HAP-1 (cell line): Measurements from ENCODE around the gene AHNAK2.

Experiments
- DNase-seq, 2 experiments: peaks; one replicate each; pipeline ENCODE4 v3.0.0-alpha.2; 2016 to 2020; ENCODE audit warnings: low spot score in 2 of 2
- H3K27me3 ChIP-seq: fragments of 250-450 bp; sonication (Bioruptor Pico); 2 replicates; pipeline ENCODE4 v1.5.1; 2020; ENCODE audit warnings: low read depth, mild to moderate bottlenecking, moderate library complexity
- H3K36me3 ChIP-seq: fragments of 250-450 bp; sonication (Bioruptor Pico); replicated peaks from 2 replicates; pipeline ENCODE4 v1.5.1; 2020; ENCODE audit warnings: mild to moderate bottlenecking
- H3K4me1 ChIP-seq: fragments of 250-450 bp; sonication (Bioruptor Pico); 2 replicates; pipeline ENCODE4 v1.5.1; 2020; ENCODE audit warnings: mild to moderate bottlenecking
- H3K4me3 ChIP-seq: fragments of 250-450 bp; sonication (Bioruptor Pico); 2 replicates; pipeline ENCODE4 v1.5.1; 2020; ENCODE audit warnings: mild to moderate bottlenecking, moderate library complexity
- H3K9me3 ChIP-seq: fragments of 250-450 bp; sonication (Bioruptor Pico); 2 replicates; pipeline ENCODE4 v1.5.1; 2020; ENCODE audit warnings: mild to moderate bottlenecking, moderate library complexity
- in situ Hi-C: fragments of 300-500 bp; cut with MboI; formaldehyde crosslinking; loops from 3 replicates; pipeline ENCODE4 v1.14.3; 2020; ENCODE audit warnings: low sequenced_read_pairs, inconsistent platforms, mixed read lengths

Gene AHNAK2

GRCh38 chr14:104986487-104987164, 8.5 kb upstream of the AHNAK2 start:
- in situ Hi-C loops: no loop called here

GRCh38 chr14:104985675-104986486, 7.7 kb upstream of the AHNAK2 start, which contains the start of gene CLBA1:
Gene CLBA1, plus strand, starts transcription at chr14:104985788. Its CDS starts 644 bp downstream, at chr14:104986432.
- no peaks in the 10 kb centered on the region for H3K4me1 ChIP-seq
- peak; percentile 89 to 90 for DNase-seq
- in situ Hi-C loops: no loop called here
- H3K4me3 ChIP-seq: peak within 1 kb of the TSS; percentile 60
- no peaks in the 10 kb centered on the region for H3K27me3 ChIP-seq
- H3K36me3 ChIP-seq: no peaks in the 10 kb centered on the region
- no peaks in the 10 kb centered on the region for H3K9me3 ChIP-seq

More at GRCh38 chr14:104986487-104987164, 8.5 kb upstream of the AHNAK2 start:
- Histone ChIP-seq H3K9me3 (no peaks in the 10 kb centered on the region), H3K36me3 (no peaks in the 10 kb centered on the region), H3K4me3 (peak overlapping the region; percentile 60), H3K4me1 (no peaks in the 10 kb centered on the region), H3K27me3 (no peaks in the 10 kb centered on the region)
- DNase-seq: peak in 1 of 2 experiments; percentile 6

GRCh38 chr14:104984056-104984894, 6.1 kb upstream of the AHNAK2 start:
- DNase-seq: no peak
- Histone ChIP-seq H3K4me1 (no peaks in the 10 kb centered on the region), H3K36me3 (no peaks in the 10 kb centered on the region), H3K9me3 (no peaks in the 10 kb centered on the region), H3K27me3 (no peaks in the 10 kb centered on the region), H3K4me3 (no peak overlapping the region)
- in situ Hi-C loops: no loop called here

GRCh38 chr14:104983231-104983721, 5.1 kb upstream of the AHNAK2 start:
- no peaks in the 10 kb centered on the region for H3K9me3 ChIP-seq
- H3K4me1 ChIP-seq: 0 out of 2 replicates have a peak, but pooled peaks cover 2% of the 10 kb centered on the region
- H3K36me3 ChIP-seq: no peaks in the 10 kb centered on the region
- in situ Hi-C loops: no loop called here
- H3K4me3 ChIP-seq: no peak overlapping the region
- H3K27me3 ChIP-seq: no peaks in the 10 kb centered on the region
- DNase-seq: no peak

GRCh38 chr14:104982548-104983230, 4.5 kb upstream of the AHNAK2 start:
- Histone ChIP-seq H3K27me3 (no peaks in the 10 kb centered on the region), H3K9me3 (no peaks in the 10 kb centered on the region), H3K36me3 (no peaks in the 10 kb centered on the region), H3K4me1 (0 out of 2 replicates have a peak, but pooled peaks cover 2% of the 10 kb centered on the region), H3K4me3 (no peak overlapping the region)
- no peak for DNase-seq
- in situ Hi-C loops: no loop called here

GRCh38 chr14:104981699-104982541, 3.7 kb upstream of the AHNAK2 start:
- DNase-seq: no peak
- no peak overlapping the region for H3K4me3 ChIP-seq
- H3K4me1 ChIP-seq: peaks cover 2% of the 10 kb centered on the region; the same call in 1 of the 2 replicates
- H3K36me3 ChIP-seq: no peaks in the 10 kb centered on the region
- H3K27me3 ChIP-seq: no peaks in the 10 kb centered on the region
- in situ Hi-C loops: no loop called here
- H3K9me3 ChIP-seq: no peaks in the 10 kb centered on the region

GRCh38 chr14:104980611-104981531, 2.7 kb upstream of the AHNAK2 start:
- no peak overlapping the region for H3K4me3 ChIP-seq
- H3K27me3 ChIP-seq: no peaks in the 10 kb centered on the region
- peaks cover 2% of the 10 kb centered on the region for H3K4me1 ChIP-seq
- H3K9me3 ChIP-seq: no peaks in the 10 kb centered on the region
- in situ Hi-C loops: no loop called here
- no peaks in the 10 kb centered on the region for H3K36me3 ChIP-seq
- no peak for DNase-seq

- Histone ChIP-seq H3K36me3 (no peaks in the 10 kb centered on the region), H3K4me1 (peaks cover 2% of the 10 kb centered on the region), H3K9me3 (no peaks in the 10 kb centered on the region), H3K4me3 (no peak overlapping the region), H3K27me3 (no peaks in the 10 kb centered on the region)
- DNase-seq: peak in 1 of 2 experiments; percentile 8
- in situ Hi-C loops: no loop called here
These were observed 1.8 kb upstream of the AHNAK2 start for GRCh38 chr14:104979758-104980610.

GRCh38 chr14:104978746-104979691, 845 bp upstream of the AHNAK2 start:
- Histone ChIP-seq H3K36me3 (no peaks in the 10 kb centered on the region), H3K4me3 (peak overlapping the region; percentile 23), H3K4me1 (peaks cover 2% of the 10 kb centered on the region), H3K27me3 (no peaks in the 10 kb centered on the region), H3K9me3 (no peaks in the 10 kb centered on the region)
- in situ Hi-C loops: no loop called here
- no peak for DNase-seq

- Histone ChIP-seq H3K9me3 (no peaks in the 10 kb centered on the region), H3K27me3 (no peaks in the 10 kb centered on the region), H3K4me3 (peak overlapping the region; percentile 40), H3K36me3 (no peaks in the 10 kb centered on the region), H3K4me1 (peaks cover 2% of the 10 kb centered on the region)
- in situ Hi-C loops: no loop called here
- DNase-seq: no peak
These were observed 1.0 kb downstream of the AHNAK2 start for GRCh38 chr14:104977008-104977680.
